Upper lobe of left lung (tissue), 6 donors: Measurements from ENCODE around the gene ABHD5. TPM values are rescaled to one million over a fixed set of nuclear protein-coding genes. Genes with fewer than 3 reads are reported as not detected.

Experiments used
- ATAC-seq, 2 donors: fragments of 200-7000 bp; cut with Tn5 transposase; one replicate each; pipeline ENCODE4 v1.9.1; 2022; ENCODE audit warnings: mild to moderate bottlenecking in 2 of 2, moderate library complexity in 2 of 2; ENCODE audit not compliant: low FRiP score in 2 of 2
- DNase-seq, 2 donors: peaks; one replicate each; pipeline ENCODE4 v3.0.0-alpha.2; 2019 to 2020
- H3K27ac ChIP-seq, 4 donors: fragments of 200-600 bp; sonication (generic); one replicate each; pipeline ENCODE4 v1.5.1; 2016 to 2019
- H3K27me3 ChIP-seq, 4 donors: fragments of 200-600 bp; sonication (generic); one replicate each; pipeline ENCODE4 v1.5.1; 2017 to 2019
- H3K36me3 ChIP-seq, 4 donors: fragments of 200-600 bp; sonication (generic); one replicate each; pipeline ENCODE4 v1.5.1; 2016 to 2019
- H3K4me1 ChIP-seq, 4 donors: fragments of 200-600 bp; sonication (generic); one replicate each; pipeline ENCODE4 v1.5.1; 2018 to 2019
- H3K4me3 ChIP-seq, 4 donors: fragments of 200-600 bp; sonication (generic); one replicate each; pipeline ENCODE4 v1.5.1; 2017 to 2019; ENCODE audit warnings: mild to moderate bottlenecking in 2 of 4, moderate library complexity in 1 of 4
- H3K9me3 ChIP-seq, 4 donors: fragments of 200-600 bp; sonication (generic); one replicate each; pipeline ENCODE4 v1.5.1; 2018 to 2019
- EP300 ChIP-seq, 4 donors: sonication (generic); formaldehyde crosslinking; IDR thresholded peaks; one replicate each; pipeline ENCODE4 v1.5.1; 2017; ENCODE audit warnings: antibody characterized with exemption in 4 of 4, control low read depth in 2 of 4
- POLR2A ChIP-seq, 4 donors: fragments of 450-650 bp; IDR thresholded peaks; one replicate each; pipeline ENCODE4 v1.5.1; 2016 to 2017; ENCODE audit warnings: antibody characterized with exemption in 4 of 4, mild to moderate bottlenecking in 2 of 4
- POLR2AphosphoS5 ChIP-seq, 2 donors: sonication (generic); formaldehyde crosslinking; IDR thresholded peaks; one replicate each; pipeline ENCODE4 v1.5.1; 2017; ENCODE audit warnings: antibody characterized with exemption in 2 of 2
- WGBS, 2 donors: methylation state at CpG; one replicate each; pipeline ENCODE4 v1.1.5; 2017 to 2018; 5-methylcytosine and 5-hydroxymethylcytosine counted together
- total RNA-seq, 6 donors: library from RNA; depleted of rRNA in 4 of 6; stranded (reverse); fragments of >200 nt in 4 of 6; gene quantifications; one replicate each; pipeline versions ENCODE4 v1.1.0 to v1.2.1, GENCODE V29; 2016 to 2021
- TF ChIP-seq, protein P1 (sequence below), 6 experiments: fragments of 450-650 bp in 4 of 6; fragments of 200-600 bp in 2 of 6; sonication (generic) in 2 of 6; IDR thresholded peaks; one replicate each; pipeline ENCODE4 v1.5.1; 2016 to 2019; ENCODE audit warnings: antibody characterized with exemption in 6 of 6
- donor health status: DM: no; HTN: no; CAD: no; lungs with moderate emphysema.
- donor health status: DM: no; HTN: yes; CAD: no; lungs with severe emphysema.

ABHD5 gene
- total RNA-seq, 6 donors from 2014 or later, result 35.6 to 42.6 (median 37.4) TPM

GRCh38 chr3:43774799-43775198, 84.1 kb downstream of the ABHD5 start:
- no peak overlapping the region for H3K27ac ChIP-seq
- DNase-seq (no peak), ATAC-seq (no peak)
- no peaks in the 10 kb centered on the region for H3K27me3 ChIP-seq
- TF ChIP-seq, protein P1, sequence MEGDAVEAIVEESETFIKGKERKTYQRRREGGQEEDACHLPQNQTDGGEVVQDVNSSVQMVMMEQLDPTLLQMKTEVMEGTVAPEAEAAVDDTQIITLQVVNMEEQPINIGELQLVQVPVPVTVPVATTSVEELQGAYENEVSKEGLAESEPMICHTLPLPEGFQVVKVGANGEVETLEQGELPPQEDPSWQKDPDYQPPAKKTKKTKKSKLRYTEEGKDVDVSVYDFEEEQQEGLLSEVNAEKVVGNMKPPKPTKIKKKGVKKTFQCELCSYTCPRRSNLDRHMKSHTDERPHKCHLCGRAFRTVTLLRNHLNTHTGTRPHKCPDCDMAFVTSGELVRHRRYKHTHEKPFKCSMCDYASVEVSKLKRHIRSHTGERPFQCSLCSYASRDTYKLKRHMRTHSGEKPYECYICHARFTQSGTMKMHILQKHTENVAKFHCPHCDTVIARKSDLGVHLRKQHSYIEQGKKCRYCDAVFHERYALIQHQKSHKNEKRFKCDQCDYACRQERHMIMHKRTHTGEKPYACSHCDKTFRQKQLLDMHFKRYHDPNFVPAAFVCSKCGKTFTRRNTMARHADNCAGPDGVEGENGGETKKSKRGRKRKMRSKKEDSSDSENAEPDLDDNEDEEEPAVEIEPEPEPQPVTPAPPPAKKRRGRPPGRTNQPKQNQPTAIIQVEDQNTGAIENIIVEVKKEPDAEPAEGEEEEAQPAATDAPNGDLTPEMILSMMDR (IDR thresholded peaks at IDR 0.05), result no peak
- no peak for TF ChIP-seq EP300 (IDR thresholded peaks at IDR 0.05)
- TF ChIP-seq POLR2A (IDR thresholded peaks at IDR 0.05), result no peak
- no peak for TF ChIP-seq POLR2AphosphoS5 (IDR thresholded peaks at IDR 0.05)
- WGBS, 2 donors, result 80 to 85% methylated on average over 4 of the region's 4 CpGs
- H3K36me3 ChIP-seq, result no peaks in the 10 kb centered on the region
- no peak overlapping the region for H3K4me3 ChIP-seq
- peaks cover 13 to 24% (median 17%) of the 10 kb centered on the region in 4 donors for H3K4me1 ChIP-seq
- no peaks in the 10 kb centered on the region for H3K9me3 ChIP-seq

DNA sequence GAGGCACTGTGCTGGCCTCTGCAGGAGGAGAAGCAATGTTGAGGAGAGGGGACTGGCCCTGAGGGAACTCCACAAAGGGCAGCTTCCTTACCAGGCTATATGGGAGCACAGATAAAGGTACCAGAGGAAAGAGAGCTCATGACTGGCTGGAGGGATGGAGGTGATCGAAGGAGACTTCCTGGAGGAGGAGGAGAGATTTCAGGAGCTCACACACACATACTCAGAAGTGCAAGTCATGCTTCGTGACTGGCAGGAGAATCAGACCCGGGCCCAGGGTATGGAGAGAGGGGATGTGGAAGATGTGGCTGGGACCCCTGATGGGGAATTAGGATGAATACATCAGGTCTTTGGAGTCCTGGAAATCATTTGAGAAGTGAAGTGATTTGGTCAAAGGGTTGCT, 85.4 kb downstream of the ABHD5 start:
- Histone ChIP-seq H3K27ac (no peak overlapping the region), H3K36me3 (no peaks in the 10 kb centered on the region), H3K4me1 (peaks cover 1 to 11% (median 4%) of the 10 kb centered on the region in 4 donors), H3K9me3 (no peaks in the 10 kb centered on the region), H3K4me3 (no peak overlapping the region), H3K27me3 (no peaks in the 10 kb centered on the region)
- DNase-seq, result no peak
- 85 to 93% methylated on average over 3 of the region's 3 CpGs for WGBS, 2 donors
- TF ChIP-seq, protein P1 (IDR thresholded peaks at IDR 0.05), result no peak
- TF ChIP-seq EP300 (IDR thresholded peaks at IDR 0.05) (no peak), POLR2AphosphoS5 (IDR thresholded peaks at IDR 0.05) (no peak), POLR2A (IDR thresholded peaks at IDR 0.05) (no peak)
- no peak for ATAC-seq

DNA sequence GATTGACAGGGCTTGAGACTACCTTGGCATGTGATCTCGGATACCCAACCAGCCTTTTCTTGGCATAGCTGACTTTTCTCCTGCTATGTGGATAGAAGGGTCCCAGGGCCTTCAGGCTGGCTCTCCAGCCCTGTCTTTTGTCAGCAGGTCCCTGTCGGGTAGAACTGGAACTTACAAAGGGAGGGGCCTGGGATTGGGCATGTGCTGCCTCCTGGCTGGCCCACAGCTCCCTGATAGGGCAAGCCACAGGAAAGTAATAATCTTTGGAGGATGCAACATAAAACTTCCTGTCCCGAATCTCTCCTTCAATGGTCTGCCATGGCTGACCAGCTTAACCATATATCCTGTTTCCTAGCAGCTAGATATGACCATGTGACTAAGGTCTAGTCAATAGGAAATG, 89.1 kb downstream of the ABHD5 start:
- H3K27me3 ChIP-seq, result no peaks in the 10 kb centered on the region
- H3K27ac ChIP-seq, result no peak overlapping the region
- DNase-seq (no peak), ATAC-seq (no peak)
- H3K9me3 ChIP-seq, result no peaks in the 10 kb centered on the region
- 66 to 67% methylated on average over 2 to 3 of the region's 3 CpGs for WGBS, 2 donors
- no peaks in the 10 kb centered on the region for H3K4me1 ChIP-seq
- H3K4me3 ChIP-seq, result no peak overlapping the region
- TF ChIP-seq, protein P1 (IDR thresholded peaks at IDR 0.05), result no peak
- TF ChIP-seq EP300 (IDR thresholded peaks at IDR 0.05), result no peak
- no peak for TF ChIP-seq POLR2A (IDR thresholded peaks at IDR 0.05)
- TF ChIP-seq POLR2AphosphoS5 (IDR thresholded peaks at IDR 0.05), result no peak
- no peaks in the 10 kb centered on the region for H3K36me3 ChIP-seq

GRCh38 chr3:43782541-43782940, 91.8 kb downstream of the ABHD5 start:
- no peak overlapping the region for H3K4me3 ChIP-seq
- 53 to 81% methylated on average over 2 of the region's 2 CpGs for WGBS, 2 donors

More at GRCh38 chr3:43782541-43782940, 91.8 kb downstream of the ABHD5 start:
- ATAC-seq (no peak), DNase-seq (no peak)
- H3K4me1 ChIP-seq, result no peaks in the 10 kb centered on the region
- H3K27ac ChIP-seq, result no peak overlapping the region
- no peaks in the 10 kb centered on the region for H3K36me3 ChIP-seq
- H3K9me3 ChIP-seq, result no peaks in the 10 kb centered on the region
- no peaks in the 10 kb centered on the region for H3K27me3 ChIP-seq
- TF ChIP-seq, protein P1 (IDR thresholded peaks at IDR 0.05), result no peak
- TF ChIP-seq EP300 (IDR thresholded peaks at IDR 0.05) (no peak), POLR2A (IDR thresholded peaks at IDR 0.05) (no peak), POLR2AphosphoS5 (IDR thresholded peaks at IDR 0.05) (no peak)

Other genes with a start within 250 kb of the ABHD5 start
- 10 to 100 TPM; 12.9 to 27.2 (median 18.3) TPM for gene ANO10, start 68.9 kb upstream of the ABHD5 start, total RNA-seq